AG04449 (cell line): Measurements from ENCODE around the gene CBS.
A peak's percentile ranks its signal among the peaks of the same experiment; 100 is the strongest.

Source experiments
- CTCF ChIA-PET: fragments of 350-600 bp; formaldehyde crosslinking; extraction: SDS; loops from one replicate; lab custom pipeline; 2021; ENCODE audit warnings: antibody characterized with exemption; lab: Yijun Ruan, JAX
- POLR2A ChIA-PET: fragments of 400-600, 350-600 bp; formaldehyde crosslinking; extraction: SDS; loops from one replicate; lab custom pipeline; 2020; ENCODE audit warnings: antibody characterized with exemption, inconsistent platforms; lab: Yijun Ruan, JAX
- DNase-seq: peaks from one replicate; pipeline ENCODE4 v3.0.0-alpha.2; 2010; ENCODE audit warnings: low read depth, low spot score
- H3K4me3 ChIP-seq: 2 replicates; pipeline ENCODE4 v1.5.1; 2011; ENCODE audit warnings: low read depth, mild to moderate bottlenecking, control low read depth, low read length
- TF ChIP-seq, protein P1 (sequence below): IDR thresholded peaks from one replicate; pipeline ENCODE4 v1.5.1; 2011; ENCODE audit warnings: mild to moderate bottlenecking, moderate library complexity, low read length, control low read depth, inconsistent platforms; ENCODE audit not compliant: insufficient read depth; ENCODE audit errors: missing control alignments

Gene CBS

DNA sequence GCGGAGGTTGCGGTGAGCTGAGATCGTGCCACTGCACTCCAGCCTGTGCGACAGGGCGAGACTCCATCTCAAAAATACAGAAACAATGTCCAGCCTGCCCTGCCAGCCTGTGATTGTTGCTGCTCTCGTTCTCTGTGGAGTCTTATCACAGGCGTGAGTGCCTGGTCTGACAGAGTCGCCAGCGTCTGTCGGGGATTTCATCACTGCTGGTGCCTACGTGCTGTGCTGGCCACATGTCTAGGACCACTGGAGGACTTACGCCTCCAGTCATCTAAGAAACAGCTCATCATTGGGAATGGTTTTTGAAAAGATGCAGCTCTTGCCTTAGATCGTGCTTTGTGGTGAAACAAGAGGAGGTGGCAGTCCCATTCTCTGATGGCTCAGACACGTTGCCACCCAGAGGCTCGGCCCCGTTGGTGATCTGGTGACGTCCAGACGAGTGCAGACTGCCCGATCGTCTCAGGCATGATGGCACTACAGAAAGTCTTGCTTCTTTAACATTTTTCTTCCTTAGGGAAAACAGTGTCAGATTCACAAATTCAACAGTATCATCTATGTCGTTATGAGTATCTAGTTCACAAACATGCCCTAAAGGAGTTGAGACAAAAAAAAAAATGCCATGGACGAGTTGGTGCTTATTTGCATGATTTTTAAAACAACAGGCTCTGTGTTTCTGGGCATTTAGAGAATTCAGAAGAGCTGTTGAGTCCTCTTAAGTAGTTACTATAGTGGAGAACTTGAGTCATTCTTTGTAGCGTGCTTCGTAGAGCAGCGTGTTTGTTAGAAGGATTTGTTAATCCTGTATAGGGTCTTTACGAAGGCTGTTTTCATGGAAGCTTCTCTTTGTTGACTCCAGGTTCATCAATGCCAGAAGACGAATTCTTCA, 47.5 kb downstream of the CBS start:
- H3K4me3 ChIP-seq: no peak overlapping the region
- ChIA-PET CTCF (no interaction called here), POLR2A (no interaction called here)
- no peak for DNase-seq
- TF ChIP-seq, protein P1, sequence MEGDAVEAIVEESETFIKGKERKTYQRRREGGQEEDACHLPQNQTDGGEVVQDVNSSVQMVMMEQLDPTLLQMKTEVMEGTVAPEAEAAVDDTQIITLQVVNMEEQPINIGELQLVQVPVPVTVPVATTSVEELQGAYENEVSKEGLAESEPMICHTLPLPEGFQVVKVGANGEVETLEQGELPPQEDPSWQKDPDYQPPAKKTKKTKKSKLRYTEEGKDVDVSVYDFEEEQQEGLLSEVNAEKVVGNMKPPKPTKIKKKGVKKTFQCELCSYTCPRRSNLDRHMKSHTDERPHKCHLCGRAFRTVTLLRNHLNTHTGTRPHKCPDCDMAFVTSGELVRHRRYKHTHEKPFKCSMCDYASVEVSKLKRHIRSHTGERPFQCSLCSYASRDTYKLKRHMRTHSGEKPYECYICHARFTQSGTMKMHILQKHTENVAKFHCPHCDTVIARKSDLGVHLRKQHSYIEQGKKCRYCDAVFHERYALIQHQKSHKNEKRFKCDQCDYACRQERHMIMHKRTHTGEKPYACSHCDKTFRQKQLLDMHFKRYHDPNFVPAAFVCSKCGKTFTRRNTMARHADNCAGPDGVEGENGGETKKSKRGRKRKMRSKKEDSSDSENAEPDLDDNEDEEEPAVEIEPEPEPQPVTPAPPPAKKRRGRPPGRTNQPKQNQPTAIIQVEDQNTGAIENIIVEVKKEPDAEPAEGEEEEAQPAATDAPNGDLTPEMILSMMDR: no peak

DNA sequence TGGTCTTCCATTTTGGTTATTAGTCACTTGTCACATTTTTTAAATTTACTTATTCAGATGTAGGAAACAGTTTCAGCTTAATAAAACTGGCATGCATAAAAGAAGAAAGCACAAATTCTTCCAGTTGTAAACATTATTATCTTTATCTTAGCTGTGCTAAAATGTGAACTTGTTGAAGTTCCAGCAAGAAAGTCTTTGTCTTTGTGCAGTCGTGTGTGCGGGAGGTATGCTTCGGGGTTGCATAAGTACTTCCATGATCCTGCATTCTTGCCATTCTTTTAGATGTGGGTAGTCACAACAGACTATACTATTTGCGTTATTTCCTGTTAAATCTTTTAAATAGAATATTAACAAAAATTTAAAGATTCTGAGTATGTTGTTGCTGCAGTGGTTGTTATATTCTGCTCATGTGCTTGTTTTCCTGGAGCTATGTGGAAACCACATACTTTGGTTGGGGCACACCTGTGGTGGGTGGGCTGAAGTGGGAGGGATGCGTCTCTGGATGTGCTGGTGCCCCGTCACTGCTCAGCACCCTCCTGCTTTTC, 49.9 kb downstream of the CBS start:
- TF ChIP-seq, protein P1: no peak
- H3K4me3 ChIP-seq: no peak overlapping the region
- DNase-seq: peak; percentile 83
- POLR2A ChIA-PET: no interaction called here
- CTCF ChIA-PET: interaction anchor here (1.0 kb wide), 1 partner anchor 11 kb away, joined by 3 read pairs; no protein-coding TSS in a partner anchor

DNA sequence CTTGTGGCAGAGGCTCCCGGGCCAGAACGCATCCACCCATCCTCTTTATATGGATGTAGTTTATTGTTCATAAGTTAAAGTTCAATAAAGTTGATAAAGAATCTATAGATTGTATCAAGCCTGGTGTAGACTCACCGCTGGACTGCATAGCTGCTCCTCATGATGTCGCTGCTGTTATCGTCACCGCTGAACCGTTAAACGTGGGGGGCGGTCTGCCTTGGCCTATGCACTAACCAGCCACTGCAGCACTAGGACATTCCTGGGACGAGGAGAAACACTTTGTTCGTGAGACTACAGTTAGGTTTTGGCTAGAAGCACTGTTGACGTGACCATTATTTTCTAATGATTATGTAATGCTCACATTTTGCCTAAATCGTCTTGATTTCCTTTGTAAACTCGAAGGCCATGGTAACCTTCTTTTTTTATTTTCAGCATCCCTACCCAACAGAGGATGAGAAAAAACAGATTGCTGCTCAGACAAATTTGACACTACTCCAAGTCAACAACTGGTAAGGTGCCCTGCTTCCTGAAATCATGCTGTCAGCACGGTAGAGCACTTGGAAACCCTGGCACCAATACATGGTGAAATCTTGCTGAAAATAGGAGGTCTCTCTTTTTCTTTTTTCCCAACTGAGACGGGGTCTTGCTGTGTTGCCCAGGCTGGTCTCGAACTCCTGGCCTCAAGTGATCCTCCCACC, 51.0 kb downstream of the CBS start:
- no peak overlapping the region for H3K4me3 ChIP-seq
- no peak for DNase-seq
- TF ChIP-seq, protein P1: no peak
- ChIA-PET CTCF (interaction anchor here (1.2 kb wide), 1 partner anchor 9 kb away, joined by 3 read pairs; no protein-coding TSS in a partner anchor), POLR2A (no interaction called here)

DNA sequence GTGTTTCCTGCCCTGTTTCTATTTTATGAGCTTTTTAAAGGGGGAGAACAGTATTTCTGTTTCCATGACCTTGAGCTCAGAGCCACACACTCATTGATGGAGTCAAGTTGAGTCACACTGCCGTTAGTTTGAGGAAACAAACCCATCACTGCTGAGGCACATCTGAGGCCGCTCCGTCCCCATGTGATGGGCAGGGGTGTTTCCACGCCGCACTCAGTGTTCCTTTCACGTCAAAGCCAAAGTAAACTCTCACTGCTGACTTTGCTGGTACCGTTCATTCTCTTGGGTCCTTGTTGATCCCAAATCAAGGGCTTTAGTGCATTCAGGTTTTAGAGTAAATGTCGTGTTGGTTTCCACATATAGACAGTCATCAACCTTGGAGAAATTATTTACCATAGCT, 52.5 kb downstream of the CBS start:
- H3K4me3 ChIP-seq: no peak overlapping the region
- ChIA-PET POLR2A (no interaction called here), CTCF (no interaction called here)
- TF ChIP-seq, protein P1: no peak
- DNase-seq: no peak

DNA sequence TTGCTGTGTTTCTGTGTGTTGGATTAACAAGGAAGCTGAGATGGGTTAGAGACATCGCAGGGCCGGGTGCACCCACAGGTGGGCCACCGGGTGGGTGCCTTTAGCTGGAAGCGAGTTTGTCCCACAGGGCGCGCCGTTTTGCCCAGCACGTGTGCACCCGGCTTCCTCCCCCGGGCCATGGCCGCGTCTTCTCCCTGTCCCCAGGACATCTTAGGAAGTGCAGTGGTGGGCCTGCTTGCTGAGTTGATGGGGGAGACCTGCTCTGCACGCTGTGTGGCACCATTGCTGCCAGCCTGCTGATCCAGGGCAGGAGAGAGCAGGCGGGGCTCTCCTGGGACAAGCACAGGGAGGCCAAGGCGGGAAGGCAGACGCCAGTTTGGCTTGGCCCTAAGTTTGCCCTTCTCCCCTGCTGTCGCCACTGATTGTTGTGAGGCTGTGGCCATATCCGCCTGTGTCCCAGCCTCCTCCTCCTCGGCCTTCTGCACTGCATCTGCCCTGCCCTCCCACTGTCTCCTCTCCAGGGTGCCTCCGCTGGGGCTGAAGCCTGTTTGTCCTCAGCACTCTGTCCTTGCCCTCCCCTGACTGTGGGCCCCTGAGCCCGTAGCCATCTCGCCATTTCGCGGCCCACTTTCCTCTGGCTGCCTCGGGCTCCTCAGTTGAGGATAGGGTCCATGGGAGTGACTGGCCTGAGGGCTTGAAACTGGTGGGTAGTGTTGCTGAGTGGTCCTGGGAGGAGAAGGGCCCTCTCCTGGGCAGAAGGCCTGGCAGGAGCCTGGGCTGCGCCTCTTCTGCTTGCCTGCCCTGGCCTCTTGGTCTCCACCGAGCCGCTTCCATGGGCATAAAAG, 53.7 kb downstream of the CBS start:
- TF ChIP-seq, protein P1: no peak
- no peak overlapping the region for H3K4me3 ChIP-seq
- CTCF ChIA-PET: no interaction called here
- DNase-seq: no peak
- POLR2A ChIA-PET: no interaction called here
